Measurements from ENCODE around the gene MAPKAP1.
A peak's percentile ranks its signal among the peaks of the same experiment; 100 is the strongest.

Gene MAPKAP1

DNA sequence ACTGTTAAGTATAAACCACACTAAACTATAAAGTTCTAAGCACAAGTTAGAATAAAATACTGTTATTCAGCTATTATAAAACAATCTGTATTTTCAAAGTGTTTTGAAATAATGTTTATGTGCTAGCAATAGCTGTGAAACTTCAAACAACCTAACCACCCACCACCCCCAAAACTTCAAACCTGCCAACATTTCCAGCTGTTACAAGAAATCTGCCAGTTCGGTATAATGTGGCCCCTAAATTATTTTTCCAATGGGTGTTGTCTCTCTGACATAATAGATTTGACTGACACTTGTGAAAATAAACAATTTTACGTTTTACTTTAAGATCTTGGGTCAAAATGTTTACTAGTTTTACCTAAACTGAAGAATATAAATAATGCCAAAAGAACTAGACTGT is 24.7 kb downstream of the MAPKAP1 start:
- no peak for DNase-seq (ENCODE audit: low spot score)
- CTCF ChIA-PET, result interaction anchor here (0.5 to 0.6 kb wide), 2 partner anchors 77 to 332 kb away, joined by 3 read pairs; no protein-coding TSS in a partner anchor
- no peak overlapping the region for H3K27ac ChIP-seq
- POLR2A ChIA-PET (ENCODE audit: low non-redundant PET), result no interaction called here
- TF ChIP-seq CTCF (conservative IDR thresholded peaks at IDR 0.05; ENCODE audit: low read depth), result no peak

DNA sequence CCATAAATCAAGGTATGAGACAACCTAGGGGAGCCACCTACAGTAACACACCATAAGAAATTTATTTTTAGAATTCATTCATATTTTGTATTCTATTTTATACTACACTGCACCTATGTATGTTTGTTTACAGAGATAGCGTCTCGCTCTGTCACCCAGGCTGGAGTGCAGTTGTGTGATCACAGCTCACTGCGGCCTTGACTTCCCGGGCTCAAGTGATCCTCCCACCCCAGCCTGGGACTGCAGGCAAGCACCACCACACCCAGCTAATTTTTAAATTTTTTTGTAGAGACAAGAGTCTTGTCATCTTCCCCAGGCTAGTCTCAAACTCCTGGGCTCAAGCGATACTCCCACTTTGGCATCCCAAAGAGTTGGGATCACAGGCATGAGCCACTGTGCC is 25.4 kb downstream of the MAPKAP1 start:
- no peak for TF ChIP-seq CTCF (conservative IDR thresholded peaks at IDR 0.05; ENCODE audit: low read depth)
- POLR2A ChIA-PET (ENCODE audit: low non-redundant PET), result no interaction called here
- DNase-seq (ENCODE audit: low spot score), result no peak
- CTCF ChIA-PET, result no interaction called here
- no peak overlapping the region for H3K27ac ChIP-seq

DNA sequence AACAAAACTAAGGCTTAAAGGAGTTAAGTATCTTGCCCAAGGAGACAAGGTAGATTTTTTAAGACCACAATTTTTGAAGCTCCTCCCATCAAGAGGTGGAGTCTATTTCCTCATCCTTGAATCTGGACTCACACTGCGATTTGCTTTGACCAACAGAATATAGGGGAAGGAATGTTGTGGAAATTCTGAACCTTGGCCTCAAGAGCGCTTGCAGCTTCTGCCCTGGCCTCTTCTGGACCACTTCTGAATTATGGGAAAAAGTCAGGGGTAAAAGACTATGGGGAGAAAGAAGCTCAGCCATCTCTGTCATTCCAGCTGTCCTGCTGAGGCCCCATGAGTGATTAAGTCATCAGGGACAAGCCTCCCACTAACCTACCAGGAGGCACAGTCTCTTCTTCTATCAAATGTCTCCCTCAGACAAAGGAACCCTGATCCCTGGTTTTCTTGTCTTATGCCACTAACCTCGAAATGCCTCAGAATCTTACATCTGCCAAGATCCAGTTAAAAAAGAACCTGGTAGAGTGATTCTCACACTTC is 25.9 kb downstream of the MAPKAP1 start:
- POLR2A ChIA-PET (ENCODE audit: low non-redundant PET), result no interaction called here
- no peak for DNase-seq (ENCODE audit: low spot score)
- TF ChIP-seq CTCF (conservative IDR thresholded peaks at IDR 0.05; ENCODE audit: low read depth), result no peak
- CTCF ChIA-PET, result interaction anchor here (0.5 to 1.1 kb wide), 3 partner anchors 115 to 429 kb away, joined by 3 to 5 read pairs (median 3); no protein-coding TSS in a partner anchor
- H3K27ac ChIP-seq, result no peak overlapping the region

DNA sequence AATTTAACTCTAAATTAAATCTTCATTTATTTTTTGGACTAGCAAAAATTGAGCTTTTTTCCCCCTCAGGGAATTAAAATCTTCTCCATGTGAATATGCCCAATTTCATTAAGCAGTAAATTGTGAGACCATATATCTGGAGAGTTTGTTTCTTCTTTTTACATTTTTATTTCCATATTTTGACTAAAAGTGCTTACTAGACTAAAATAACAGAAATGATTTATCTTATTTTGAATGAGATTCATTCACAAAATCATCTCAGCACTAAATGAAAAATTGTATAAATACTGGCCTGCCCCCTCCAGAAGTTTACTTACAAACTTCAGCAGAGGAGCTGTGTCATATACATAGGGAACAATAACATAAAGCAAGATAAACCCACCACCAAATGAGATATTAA is 26.6 kb downstream of the MAPKAP1 start:
- CTCF ChIA-PET, result interaction anchor here (0.5 to 1.4 kb wide), 4 partner anchors 13 to 428 kb away, joined by 3 to 5 read pairs (median 3); no protein-coding TSS in a partner anchor

GRCh38 chr9:125679597-125680189 is 27.3 kb downstream of the MAPKAP1 start:
- CTCF ChIA-PET, result interaction anchor here (1.4 kb wide), 1 partner anchor 12 kb away, joined by 3 read pairs; no protein-coding TSS in a partner anchor
- peak; percentile 31 for DNase-seq (ENCODE audit: low spot score)
- no peak for TF ChIP-seq CTCF (conservative IDR thresholded peaks at IDR 0.05; ENCODE audit: low read depth)
- no peak overlapping the region for H3K27ac ChIP-seq
- POLR2A ChIA-PET (ENCODE audit: low non-redundant PET), result no interaction called here

More for the DNA sequence above, 26.6 kb downstream of the MAPKAP1 start:
- no peak overlapping the region for H3K27ac ChIP-seq
- POLR2A ChIA-PET (ENCODE audit: low non-redundant PET), result no interaction called here
- no peak for TF ChIP-seq CTCF (conservative IDR thresholded peaks at IDR 0.05; ENCODE audit: low read depth)
- DNase-seq (ENCODE audit: low spot score), result no peak

GRCh38 chr9:125674981-125675973 is 31.7 kb downstream of the MAPKAP1 start:
- CTCF ChIA-PET, result interaction anchor here (0.6 kb wide), 2 partner anchors 83 to 241 kb away, joined by 3 read pairs; no protein-coding TSS in a partner anchor
- no peak for TF ChIP-seq CTCF (conservative IDR thresholded peaks at IDR 0.05; ENCODE audit: low read depth)
- peak; percentile 92 for DNase-seq (ENCODE audit: low spot score)
- POLR2A ChIA-PET (ENCODE audit: low non-redundant PET), result no interaction called here
- H3K27ac ChIP-seq, result no peak overlapping the region

Data from RWPE1 (cell line).